ENCODE results near the gene MGLL.
"Not testable (repeated sequence)": the region's sequence is repeated elsewhere in the genome, so short reads cannot be mapped to it uniquely, and the experiment has no call there.

The MGLL gene

DNA sequence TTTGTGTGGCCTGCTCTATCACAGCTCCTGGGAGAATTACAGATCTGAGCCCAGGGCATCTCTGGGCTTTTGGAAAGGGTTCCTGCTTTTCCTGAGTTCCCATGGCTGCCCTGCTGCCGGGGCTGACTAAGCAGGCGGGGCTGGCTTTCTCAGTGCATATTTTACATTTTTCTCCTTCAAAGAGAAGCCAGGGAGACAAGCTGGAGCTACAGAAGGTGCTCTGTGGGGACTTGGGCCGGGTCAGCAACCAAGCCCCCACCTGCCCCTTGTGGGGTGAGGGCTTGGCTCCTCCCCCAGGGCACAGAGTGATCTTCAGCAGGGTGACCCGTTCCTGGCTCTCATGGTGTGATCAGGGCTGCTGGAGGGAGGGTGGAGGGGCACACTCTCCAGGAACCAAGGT, 132.2 kb downstream of the MGLL start:
- peak; percentile 57 for DNase-seq (ENCODE audit: low spot score)

DNA sequence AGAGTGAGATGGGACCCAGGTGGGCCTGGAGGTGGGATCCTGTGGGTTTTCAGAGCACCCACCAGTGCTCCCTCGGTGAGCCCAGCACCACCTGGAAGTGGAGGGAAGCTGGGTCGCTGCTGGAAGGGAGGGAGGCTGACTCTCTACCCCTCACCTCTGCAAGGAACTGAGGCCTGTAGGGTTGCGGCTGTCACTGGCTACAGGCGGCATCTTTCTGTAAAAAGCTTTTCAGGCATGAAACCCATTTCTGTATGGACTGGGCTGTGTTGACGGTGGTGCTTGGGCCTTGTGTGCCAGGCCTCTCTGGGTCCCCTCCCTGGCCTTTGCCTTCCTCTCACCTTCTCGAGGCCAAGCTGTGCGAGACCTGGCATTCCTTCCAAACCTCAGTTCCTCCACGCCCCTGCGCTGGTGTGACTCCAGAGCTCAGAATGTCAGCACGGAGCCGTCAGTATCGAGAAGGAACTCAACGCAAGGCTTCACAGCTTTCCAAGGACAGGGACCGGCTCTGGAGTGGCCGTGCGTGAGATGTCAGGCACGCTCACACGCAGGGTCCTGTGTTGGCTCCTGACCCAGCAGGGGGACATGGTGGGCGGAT, 133.0 kb downstream of the MGLL start:
- no peak for DNase-seq (ENCODE audit: low spot score)

DNA sequence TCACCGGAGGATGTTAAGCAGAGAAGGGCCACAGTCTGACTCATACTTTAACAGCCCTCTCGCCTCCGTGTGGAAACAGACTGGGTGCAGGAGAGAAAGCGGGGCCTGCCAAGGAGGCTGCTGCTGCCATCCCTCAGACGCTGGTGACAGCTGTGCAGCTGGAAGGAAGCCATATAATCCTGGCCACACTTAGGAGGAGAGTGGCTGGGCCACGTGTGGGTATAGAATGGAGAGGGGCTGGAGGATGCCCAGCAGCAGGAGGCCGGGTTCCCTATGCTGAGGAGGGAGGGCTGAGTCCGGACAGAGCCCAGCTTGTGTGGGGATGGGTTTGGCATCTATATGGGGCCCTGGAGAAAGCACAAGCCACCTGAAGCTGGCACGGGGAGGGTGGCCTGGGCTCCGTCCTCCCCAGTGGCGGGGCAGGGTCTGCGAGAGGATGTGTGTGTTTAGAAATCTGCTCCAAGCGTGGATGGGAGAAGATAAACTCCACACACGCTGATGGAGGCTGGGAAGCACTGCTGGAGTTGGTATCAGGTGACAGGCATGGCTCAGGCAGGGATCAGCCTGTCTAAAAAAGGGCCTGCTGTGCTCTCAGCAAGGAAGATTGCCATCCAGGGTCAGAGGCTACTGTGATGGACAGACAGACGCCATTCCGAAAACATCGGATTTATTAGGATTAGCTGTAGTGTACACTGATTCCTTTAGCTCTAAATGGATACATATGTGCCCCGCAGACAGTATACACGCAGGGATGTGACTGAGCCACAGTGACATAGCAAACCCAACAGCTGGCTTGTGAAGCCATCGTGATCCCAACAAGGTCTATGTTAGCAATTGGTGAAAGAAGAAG, 133.7 kb downstream of the MGLL start:
- DNase-seq (ENCODE audit: low spot score): no peak

DNA sequence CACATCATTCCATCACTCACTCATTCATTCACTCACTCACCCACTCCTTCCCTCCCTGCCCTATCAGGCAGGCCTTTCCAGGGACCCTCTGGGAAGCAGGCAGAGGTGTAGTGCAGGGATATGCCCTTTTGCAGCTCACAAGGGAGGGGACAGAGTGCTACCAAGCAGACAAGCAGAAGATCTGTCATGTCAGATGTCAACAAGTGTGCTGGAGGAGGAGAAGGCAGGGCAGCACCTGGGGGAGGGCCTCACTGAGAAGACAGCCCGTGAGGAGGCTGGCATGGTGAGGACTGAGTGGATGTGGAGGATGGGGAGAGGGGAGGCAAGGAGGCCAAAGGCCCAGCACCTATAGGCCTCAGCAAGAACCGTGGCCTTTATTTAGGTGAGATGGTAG, 134.3 kb downstream of the MGLL start:
- no peak for DNase-seq (ENCODE audit: low spot score)

DNA sequence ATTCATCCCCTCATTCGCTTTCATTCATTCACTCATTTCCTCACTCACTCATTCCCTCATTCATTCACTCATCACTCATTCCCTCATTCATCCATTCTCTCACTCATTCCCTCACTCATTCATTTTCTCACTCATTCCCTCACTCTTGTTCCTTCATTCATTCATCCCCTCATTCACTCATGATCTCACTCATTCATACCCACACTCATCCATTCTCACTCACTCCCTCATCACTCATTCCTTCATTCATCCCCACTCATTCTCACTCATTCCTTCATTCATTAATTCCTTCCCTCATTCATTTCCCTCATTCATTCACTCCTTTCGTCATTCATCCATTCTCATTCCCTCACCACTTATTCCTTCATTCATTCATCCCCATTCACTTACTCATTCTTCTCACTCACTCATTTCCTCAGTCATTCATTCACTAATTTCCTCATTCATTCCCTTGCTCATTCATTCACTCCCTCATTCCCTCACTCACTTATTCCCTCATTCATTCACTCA, 135.0 kb downstream of the MGLL start:
- no peak for DNase-seq (ENCODE audit: low spot score)

DNA sequence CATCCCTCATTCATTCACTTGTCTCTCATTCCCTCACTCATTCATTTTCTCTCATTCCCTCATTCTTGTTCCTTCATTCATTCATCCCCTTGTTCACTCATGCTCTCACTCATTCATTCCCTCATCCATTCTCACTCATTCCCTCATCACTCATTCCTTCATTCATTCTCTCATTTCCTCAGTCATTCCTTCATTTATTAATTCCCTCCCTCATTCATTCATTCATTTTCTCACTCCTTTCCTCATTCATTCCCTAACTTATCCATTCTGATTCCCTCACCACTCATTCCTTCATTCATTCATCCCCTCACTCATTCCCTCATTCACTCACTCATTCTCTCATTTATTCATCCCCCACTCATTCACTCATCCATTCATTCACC, 135.8 kb downstream of the MGLL start:
- DNase-seq (ENCODE audit: low spot score): no peak

DNA sequence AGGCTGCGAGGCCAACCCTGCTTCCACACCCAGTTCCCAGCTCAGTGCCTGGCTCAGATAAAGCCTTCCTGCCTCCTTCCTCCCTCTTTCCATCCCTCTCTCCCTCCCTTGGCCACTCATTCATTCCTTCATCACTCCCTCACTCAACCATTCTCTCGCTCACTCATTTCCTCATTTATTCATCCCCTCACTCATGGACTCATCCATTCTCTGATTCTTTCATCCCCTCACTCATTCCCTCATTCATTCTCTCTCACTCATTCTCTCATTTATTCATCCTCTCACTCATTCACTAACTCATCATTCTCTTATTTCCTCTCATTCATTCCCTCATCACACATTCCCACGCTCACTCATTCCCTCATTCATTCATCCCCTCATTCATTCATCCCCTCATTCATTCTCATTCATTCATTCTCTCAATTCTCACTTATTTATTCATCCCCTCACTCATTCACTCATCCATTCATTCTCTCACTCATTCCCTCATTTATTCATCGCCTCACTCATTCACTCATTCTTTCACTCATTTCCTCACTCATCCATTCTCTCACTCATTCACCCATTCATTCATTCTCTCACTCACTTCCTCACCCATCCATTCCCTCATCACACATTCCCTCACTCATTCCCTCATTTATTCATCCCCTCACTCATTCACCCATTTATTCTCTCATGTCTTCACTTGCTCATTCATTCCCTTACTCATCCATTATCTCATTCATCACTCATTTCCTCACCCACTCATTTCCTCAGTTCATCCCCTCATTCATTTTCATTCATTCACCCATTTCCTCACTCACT, 136.4 kb downstream of the MGLL start:
- DNase-seq (ENCODE audit: low spot score): no peak

DNA sequence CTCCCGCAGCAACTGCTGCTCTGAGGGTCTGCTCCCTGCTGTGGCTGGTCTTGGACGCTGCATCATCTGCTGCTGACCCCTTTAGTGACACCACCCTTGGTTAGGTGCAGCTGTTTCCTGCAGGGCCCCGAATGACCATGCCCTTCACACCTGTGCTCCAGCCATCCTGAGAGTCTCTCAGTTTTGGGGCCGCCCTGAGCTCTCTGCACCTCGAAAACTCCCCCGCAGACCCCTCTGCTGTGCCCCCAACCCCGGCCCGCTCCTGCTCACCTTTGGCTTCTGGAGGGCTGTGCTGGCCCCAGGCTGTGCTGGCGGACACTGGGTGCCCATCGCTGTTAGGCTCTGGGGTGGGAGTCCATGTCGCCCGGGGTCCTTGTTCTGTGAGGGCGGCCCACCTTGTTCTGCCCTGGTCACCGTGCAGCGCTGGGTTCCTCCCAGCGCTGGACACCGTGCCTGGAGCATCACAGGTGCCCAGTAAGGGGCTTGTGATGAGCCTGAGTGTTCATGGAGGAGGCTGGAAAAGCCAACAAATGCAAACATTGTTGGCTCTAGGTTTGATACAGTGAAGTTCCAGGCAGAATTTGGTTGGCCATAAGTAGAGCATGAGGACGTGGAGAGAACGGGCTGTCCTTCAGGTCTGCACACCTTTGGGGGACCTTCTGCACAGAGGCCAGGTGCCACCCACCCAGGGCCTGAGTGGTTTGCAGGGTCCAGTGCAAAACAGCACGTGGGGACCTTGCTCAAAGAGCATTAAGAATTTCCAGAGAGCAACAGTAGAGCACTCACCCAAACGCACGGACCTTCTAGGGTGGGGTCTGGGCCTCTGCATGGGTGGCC, 137.2 kb downstream of the MGLL start:
- no peak for DNase-seq (ENCODE audit: low spot score)

DNA sequence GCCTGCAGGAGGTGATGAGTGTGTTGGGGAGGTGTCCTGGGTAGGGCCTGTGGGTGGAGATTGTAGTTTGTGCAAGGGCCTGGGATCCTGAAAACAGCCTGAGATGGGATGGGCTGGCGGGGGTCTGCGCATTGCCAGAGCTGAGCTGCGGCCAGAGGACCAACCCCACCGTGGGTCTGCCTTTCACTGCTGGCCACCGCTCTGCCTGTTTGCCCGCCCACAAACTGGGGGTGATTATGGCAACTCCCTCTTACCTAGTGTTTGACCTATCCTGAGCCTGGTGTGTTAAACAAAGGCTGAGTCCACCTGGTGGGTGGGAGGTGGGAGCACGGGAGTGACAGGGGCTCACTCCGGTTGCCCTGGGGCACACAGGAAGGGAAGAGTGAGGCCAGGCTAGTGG, 139.8 kb downstream of the MGLL start:
- DNase-seq (ENCODE audit: low spot score): no peak

DNA sequence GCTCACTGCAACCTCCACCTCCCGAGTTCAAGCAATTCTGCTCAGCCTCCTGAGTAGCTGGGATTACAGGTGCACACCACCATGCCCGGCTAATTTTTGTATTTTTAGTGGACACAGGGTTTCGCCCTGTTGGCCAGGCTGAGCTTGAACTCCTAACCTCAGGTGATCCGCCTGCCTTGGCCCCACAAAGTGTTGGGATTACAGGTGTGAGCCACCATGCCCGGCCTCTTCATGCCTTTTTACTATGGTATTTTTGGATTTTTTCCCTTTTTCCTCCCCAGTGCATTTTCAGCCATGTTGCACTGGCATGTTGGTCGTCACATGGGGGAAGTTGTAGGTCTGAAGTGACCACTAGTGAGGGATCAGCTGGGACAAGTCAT, 140.2 kb downstream of the MGLL start:
- not testable (repeated sequence) for DNase-seq (ENCODE audit: low spot score)

DNA sequence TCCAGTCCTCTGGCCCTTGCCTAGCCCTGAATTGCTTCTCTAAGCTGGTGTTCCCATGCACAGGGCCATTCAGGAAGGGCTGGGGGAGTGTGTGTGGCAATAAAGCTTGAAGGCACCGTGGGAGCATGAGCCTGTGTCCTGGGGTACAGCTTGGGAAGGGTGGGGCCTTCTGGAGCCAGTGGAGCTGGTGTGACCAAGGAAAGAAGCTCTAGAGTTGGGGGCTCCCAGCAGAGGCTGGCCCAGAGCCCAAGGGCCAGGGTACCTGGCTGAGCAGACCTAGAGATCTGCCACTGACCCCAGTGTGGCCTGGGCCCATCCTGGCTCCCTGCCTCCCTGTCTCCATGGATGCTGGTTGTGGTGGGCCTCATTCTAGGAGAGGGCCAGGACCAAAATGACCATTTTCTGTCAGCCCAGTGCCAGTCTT, 141.5 kb downstream of the MGLL start:
- no peak for DNase-seq (ENCODE audit: low spot score)

DNA sequence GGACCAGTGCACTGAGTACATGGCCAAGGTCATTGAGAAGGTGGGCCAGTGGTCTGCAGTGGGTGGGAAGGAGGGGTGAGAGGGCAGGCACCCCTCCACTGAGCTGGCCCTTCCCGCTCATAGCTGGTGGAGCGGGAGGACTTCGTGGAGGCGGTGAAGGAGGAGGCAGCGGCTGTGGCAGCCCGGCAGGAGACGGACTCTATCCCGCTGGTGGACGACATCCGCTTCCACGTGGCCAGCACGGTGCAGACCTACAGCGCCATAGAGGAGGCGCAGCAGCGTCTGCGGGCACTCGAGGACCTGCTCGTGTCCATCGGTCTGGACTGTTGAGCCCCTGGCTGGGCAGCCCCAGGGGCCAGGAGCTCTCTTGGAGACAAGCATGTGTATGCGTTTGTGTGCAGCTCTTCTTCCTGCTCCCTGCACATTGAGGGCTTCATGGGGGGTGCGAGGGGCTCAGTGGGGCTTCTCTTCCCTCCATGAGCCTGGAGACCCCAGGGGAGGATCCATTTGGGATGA, 142.1 kb downstream of the MGLL start:
- DNase-seq (ENCODE audit: low spot score): no peak

DNA sequence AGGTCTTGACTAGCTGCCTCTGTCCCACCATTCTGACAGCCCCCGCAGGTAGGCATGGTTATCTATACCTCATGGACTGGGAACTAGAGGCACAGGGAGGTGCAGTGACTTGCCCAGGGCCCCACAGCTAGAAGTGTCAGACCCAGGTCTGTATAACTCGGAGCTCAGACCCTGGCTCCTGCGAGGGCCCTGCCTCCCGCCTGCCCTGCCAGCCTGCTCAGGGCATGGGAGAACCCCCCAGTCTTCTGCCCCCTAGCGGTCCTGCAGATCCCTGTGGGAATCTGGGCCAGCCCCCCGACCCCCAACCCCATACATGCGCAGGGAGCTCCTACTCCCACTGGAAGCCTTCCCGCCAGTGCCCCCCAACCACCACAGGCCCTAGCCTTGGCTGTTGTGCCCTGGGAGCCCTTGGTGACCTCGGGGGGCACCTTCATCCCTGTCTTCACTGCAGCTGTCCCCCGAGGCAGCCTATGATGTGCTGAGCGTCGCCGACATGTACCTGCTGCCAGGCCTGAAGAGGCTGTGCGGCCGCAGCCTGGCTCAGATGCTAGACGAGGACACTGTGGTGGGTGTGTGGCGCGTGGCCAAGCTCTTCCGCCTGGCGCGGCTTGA, 142.7 kb downstream of the MGLL start:
- no peak for DNase-seq (ENCODE audit: low spot score)

DNA sequence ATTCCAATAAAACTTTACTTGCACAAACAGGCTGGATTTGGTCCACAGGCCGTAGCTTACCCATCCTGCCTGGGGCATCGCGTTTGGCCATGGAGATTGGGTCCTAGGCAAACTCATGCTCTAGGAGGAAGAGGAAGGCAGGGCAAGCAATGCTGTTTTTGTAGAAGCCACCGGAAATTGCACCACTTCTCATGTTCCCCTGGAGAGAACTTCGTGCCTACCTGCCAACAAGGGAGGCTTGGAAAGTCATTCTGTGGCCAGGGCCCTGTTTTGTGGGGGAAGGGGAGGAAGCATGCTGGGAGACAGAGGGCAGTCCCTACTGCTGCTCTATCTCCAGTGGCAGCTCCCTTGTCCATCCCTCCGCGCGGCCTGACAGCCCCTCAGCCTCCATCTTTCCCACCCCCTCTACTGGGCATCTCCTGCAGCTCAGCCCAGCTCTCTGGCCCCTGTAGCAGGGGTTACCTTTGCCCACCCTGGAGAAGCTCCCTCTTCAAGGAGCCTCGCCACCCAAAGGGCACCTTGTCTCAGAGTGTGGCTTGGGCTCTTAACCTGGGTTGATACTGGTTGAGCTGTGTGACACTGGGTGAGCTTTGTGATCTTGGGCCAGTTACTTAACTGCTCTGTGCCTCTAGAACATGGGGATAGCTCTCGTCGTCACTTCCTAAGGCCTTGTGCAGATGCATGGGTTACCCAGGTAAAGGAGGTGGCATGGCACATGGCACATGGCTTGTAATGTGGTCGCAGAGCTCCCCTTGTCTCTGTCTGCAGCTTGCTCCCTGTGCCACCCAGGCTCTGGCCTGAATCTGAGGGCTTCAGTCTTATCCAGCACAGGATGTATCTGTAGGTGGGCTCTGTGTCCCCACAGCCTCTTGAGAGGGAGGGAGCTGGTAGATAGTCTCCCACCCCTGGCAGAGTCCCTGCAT, 143.4 kb downstream of the MGLL start:
- DNase-seq (ENCODE audit: low spot score): no peak

DNA sequence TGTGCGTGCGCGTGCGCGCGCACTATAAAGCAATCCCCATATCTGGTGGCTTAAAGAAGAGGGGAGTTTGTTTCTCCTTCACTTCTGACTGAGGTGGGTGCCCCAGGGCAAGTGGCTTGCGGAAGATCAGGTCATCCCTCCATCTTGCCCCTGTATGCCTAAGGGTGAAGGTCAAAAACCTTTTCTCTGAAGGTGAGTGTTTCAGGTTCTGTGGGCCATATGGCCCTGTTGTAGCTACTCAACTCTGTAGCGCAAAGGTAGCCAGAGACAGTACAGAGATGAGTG, 144.1 kb downstream of the MGLL start:
- no peak for DNase-seq (ENCODE audit: low spot score)

DNA sequence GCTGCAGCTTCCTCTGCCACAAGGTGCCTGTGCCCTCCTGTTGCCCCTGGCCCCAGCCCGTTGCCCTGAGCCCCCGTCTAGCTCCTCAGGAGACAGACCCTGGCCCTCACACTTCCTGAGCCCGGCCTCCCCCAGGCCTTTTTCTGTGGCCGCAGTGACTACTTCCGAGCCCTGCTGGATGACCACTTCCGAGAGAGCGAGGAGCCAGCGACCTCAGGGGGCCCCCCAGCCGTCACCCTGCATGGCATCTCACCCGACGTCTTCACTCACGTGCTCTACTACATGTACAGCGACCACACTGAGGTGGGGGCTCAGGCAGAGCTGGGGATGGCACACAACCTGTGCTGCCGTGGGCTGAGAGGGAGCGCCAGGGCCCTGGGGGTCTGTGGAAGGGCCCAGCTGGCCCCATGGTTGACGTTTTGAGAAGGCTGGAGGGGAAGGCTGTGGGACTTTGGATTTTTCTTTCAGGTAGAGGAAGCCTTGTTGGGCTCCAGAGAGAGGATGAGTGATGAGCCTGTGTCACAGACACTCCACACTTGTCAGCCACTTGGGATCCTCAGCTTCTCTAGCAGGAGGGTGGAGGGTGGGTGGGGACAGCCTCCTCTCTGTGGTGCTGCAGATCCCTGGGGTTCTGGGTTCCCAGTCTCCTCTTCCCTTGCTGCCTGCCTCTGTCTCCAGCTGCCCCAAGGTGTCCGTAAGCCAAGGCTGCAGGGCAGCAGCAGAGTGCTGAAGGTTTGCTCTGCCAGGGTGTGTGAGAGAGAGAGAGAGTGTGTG, 144.6 kb downstream of the MGLL start:
- DNase-seq (ENCODE audit: low spot score): no peak

DNA sequence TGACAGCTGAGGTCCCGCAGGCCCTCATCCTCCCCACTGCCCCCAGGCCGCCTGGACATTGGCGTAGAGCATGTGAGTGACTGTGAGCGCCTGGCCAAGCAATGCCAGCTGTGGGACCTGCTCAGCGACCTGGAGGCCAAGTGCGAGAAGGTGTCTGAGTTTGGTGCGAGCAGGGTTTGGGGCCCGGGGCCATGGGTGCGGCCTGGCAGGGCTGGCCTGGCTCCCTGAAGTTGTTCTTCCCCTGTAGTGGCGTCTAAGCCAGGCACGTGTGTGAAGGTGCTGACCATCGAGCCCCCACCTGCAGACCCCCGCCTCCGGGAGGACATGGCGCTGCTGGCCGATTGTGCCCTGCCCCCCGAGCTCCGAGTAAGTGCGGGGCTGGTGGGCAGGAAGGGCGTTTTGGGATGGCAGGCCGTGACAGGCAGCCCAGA, 145.4 kb downstream of the MGLL start:
- DNase-seq (ENCODE audit: low spot score): no peak

DNA sequence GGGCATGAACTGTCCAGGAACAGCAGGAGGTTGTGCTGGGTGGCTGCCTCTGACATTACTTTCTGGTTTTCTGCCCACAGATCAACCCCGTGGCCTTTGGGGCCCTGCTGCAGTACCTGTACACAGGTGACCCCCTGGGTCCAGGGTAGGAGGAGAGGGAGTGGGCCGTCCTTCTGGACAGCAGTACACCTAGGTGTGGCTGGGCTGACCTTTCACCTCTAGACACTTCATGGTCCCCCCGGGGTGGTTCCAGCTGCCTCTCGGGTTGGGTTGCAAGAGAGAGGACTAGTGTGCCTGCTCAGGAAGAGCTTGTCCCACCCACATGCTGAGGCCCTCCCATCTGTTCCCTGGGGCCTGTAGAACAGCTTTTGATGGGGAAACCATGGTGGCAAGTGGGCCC, 145.9 kb downstream of the MGLL start:
- no peak for DNase-seq (ENCODE audit: low spot score)

DNA sequence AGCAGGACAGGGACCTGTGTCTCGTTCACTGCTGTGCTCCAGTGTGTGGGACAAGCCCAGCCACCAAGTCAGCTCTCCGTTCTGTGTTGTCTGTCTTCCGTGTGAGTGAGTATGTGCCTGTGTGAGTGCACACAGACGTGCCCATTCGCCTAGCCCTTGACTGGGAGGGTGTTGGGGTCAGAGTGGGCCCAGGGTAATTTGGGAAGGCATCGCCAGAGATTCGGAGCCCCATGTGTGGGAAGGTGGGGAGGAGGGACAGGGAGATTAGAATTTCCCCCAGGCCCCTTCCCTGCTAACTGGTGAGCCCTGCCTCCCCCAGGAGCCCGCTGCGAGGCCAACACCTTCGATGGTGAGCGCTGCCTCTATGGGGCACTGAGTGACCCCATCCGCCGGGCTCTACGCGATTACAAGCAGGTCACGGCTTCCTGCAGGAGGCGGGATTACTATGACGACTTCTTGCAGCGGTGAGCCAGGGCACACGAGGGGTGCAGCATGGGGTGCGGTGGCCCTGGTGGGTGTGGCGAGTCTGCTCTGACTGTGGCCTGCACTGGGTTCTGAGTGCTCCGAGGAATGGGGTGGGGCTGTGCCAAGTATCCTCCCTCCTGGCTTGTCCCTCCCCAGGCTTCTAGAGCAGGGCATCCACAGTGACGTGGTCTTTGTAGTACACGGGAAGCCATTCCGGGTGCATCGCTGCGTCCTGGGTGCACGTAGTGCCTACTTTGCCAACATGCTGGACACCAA, 146.5 kb downstream of the MGLL start:
- DNase-seq (ENCODE audit: low spot score): no peak

Data from SW480 (cell line).